ENCODE data around the gene ADORA3.

Gene ADORA3

DNA sequence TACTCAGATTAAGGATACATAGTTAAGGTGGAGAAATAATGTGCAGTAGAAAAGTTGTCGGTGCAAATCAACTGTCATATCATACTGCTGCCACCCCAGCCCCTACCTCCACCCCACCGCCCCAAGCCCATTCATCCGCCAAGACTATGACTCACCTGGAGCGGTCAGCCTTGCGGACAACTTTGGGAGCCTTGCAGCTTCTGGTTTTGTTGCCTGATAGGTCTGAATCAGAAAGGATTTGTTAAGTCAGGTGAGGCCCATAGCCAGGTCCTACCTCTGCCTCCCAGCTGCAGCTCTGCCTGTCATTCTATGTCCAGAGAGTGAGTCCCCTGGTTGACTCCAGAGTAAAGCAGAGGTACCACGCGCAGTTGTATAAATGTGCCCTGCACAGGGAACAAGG, 17.0 kb downstream of the ADORA3 start:
- Histone ChIP-seq H3K4me3 (ENCODE audit: control insufficient read depth in 1 of 7, extremely low read depth in 1 of 7, insufficient read depth in 4 of 7, low read depth in 2 of 7, low read length in 6 of 7) (no peak overlapping the region), H3K4me1 (ENCODE audit: control extremely low read depth in 1 of 4, control insufficient read depth in 4 of 4, insufficient read depth in 4 of 4, low read length in 3 of 4) (peaks cover 4 to 32% (median 11%) of the 10 kb centered on the region in 4 experiments), H3K36me3 (ENCODE audit: control insufficient read depth in 4 of 4, insufficient read depth in 4 of 4, low read length in 3 of 4) (no peaks in the 10 kb centered on the region), H3K27me3 (replicated peaks in 2 of 5; ENCODE audit: control insufficient read depth in 4 of 5, insufficient read depth in 5 of 5, low read length in 4 of 5) (no peaks in the 10 kb centered on the region), H3K27ac (ENCODE audit: insufficient read depth in 1 of 2, low read depth in 1 of 2, low read length in 2 of 2, poor library complexity in 1 of 2, severe bottlenecking in 2 of 2) (no peak overlapping the region), H3K9me3 (ENCODE audit: control extremely low read depth in 1 of 5, control insufficient read depth in 4 of 5, insufficient read depth in 2 of 5, low read depth in 1 of 5, low read length in 4 of 5) (no peaks in the 10 kb centered on the region)
- WGBS (ENCODE audit: insufficient coverage), result 100% methylated on average over 5 of the region's 7 CpGs
- CTCF ChIA-PET, result interaction anchor here (0.6 to 2.6 kb wide), 7 partner anchors 9 to 266 kb away, joined by 3 to 15 read pairs (median 6); partner anchors contain the start of genes ADORA3 and TMIGD3
- no peak for DNase-seq
- POLR2A ChIA-PET, result no interaction called here

DNA sequence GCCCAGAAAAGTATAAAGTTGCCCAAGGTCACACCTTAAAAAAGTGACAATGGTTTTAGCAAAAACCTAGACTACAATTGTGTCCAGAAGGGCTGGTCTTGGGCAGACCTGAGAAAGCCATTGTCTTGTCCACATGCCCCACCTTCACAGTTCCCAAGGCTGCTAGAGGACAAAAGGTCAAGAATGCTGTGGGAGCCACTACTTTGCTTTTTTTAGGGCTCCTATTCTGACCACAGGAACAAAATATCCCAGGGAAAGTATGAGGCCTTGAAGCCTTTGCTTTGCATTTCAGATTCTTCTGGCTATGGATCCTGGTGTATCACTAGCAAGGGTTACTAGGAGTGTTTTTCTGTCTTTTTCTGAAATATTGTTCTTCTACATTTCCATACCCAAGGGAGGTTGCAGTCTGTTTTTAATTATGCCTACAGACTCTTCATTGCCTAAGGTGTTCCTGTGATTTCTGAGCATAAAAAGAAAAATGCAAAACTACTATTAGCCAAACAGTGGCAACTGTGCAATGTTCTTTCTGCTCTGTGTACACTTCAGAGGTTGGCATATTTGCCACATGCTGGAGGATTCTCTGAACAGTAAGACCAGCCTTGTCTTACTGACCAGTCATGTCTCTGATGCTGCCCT, 18.9 kb downstream of the ADORA3 start:
- H3K4me1 ChIP-seq (ENCODE audit: control extremely low read depth in 1 of 4, control insufficient read depth in 4 of 4, insufficient read depth in 4 of 4, low read length in 3 of 4), result peaks cover 5 to 34% (median 14%) of the 10 kb centered on the region in 4 experiments
- POLR2A ChIA-PET, result no interaction called here
- CTCF ChIA-PET, result interaction anchor here (0.6 to 8.2 kb wide), 11 partner anchors 8 to 273 kb away, joined by 3 to 79 read pairs (median 4); partner anchors contain the start of genes ADORA3 and TMIGD3
- no peaks in the 10 kb centered on the region for H3K36me3 ChIP-seq (ENCODE audit: control insufficient read depth in 4 of 4, insufficient read depth in 4 of 4, low read length in 3 of 4)
- no peak overlapping the region for H3K4me3 ChIP-seq (ENCODE audit: control insufficient read depth in 1 of 7, extremely low read depth in 1 of 7, insufficient read depth in 4 of 7, low read depth in 2 of 7, low read length in 6 of 7)
- DNase-seq, result no peak
- no peaks in the 10 kb centered on the region for H3K9me3 ChIP-seq (ENCODE audit: control extremely low read depth in 1 of 5, control insufficient read depth in 4 of 5, insufficient read depth in 2 of 5, low read depth in 1 of 5, low read length in 4 of 5)
- H3K27me3 ChIP-seq (replicated peaks in 2 of 5; ENCODE audit: control insufficient read depth in 4 of 5, insufficient read depth in 5 of 5, low read length in 4 of 5), result no peaks in the 10 kb centered on the region
- H3K27ac ChIP-seq (ENCODE audit: insufficient read depth in 1 of 2, low read depth in 1 of 2, low read length in 2 of 2, poor library complexity in 1 of 2, severe bottlenecking in 2 of 2), result no peak overlapping the region

GRCh38 chr1:111483876-111484275, 19.6 kb downstream of the ADORA3 start:
- WGBS (ENCODE audit: insufficient coverage), result 33% methylated on average over 1 of the region's 2 CpGs
- no peaks in the 10 kb centered on the region for H3K36me3 ChIP-seq (ENCODE audit: control insufficient read depth in 4 of 4, insufficient read depth in 4 of 4, low read length in 3 of 4)
- H3K9me3 ChIP-seq (ENCODE audit: control extremely low read depth in 1 of 5, control insufficient read depth in 4 of 5, insufficient read depth in 2 of 5, low read depth in 1 of 5, low read length in 4 of 5), result no peaks in the 10 kb centered on the region
- CTCF ChIA-PET, result interaction anchor here (0.8 to 11.3 kb wide), 5 partner anchors 12 to 273 kb away, joined by 3 to 151 read pairs (median 15); partner anchors contain the start of genes ADORA3 and TMIGD3
- H3K27ac ChIP-seq (ENCODE audit: insufficient read depth in 1 of 2, low read depth in 1 of 2, low read length in 2 of 2, poor library complexity in 1 of 2, severe bottlenecking in 2 of 2), result no peak overlapping the region
- DNase-seq, result no peak
- no peaks in the 10 kb centered on the region for H3K27me3 ChIP-seq (replicated peaks in 2 of 5; ENCODE audit: control insufficient read depth in 4 of 5, insufficient read depth in 5 of 5, low read length in 4 of 5)
- POLR2A ChIA-PET, result no interaction called here
- peaks cover 3 to 27% (median 10%) of the 10 kb centered on the region in 4 experiments for H3K4me1 ChIP-seq (ENCODE audit: control extremely low read depth in 1 of 4, control insufficient read depth in 4 of 4, insufficient read depth in 4 of 4, low read length in 3 of 4)
- no peak overlapping the region for H3K4me3 ChIP-seq (ENCODE audit: control insufficient read depth in 1 of 7, extremely low read depth in 1 of 7, insufficient read depth in 4 of 7, low read depth in 2 of 7, low read length in 6 of 7)

DNA sequence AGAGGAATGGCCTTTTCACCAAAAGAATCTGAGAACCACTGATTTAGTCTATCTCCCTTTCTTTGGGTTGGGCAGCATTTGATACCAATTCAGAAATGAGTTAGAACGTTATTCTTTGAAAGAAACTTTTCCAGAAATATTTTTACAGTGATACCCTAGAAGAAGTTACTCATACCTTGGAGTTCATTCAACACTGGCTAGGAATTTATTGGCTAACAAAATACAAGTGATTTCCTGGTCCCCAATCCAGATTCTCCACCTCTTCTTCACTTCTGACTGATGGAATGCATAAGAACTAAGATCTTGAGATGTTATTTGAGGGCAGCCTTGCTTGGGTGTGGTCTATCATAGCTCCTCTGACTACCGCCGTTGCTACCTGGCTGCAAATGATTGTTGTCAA, 20.3 kb downstream of the ADORA3 start:
- Histone ChIP-seq H3K4me1 (ENCODE audit: control extremely low read depth in 1 of 4, control insufficient read depth in 4 of 4, insufficient read depth in 4 of 4, low read length in 3 of 4) (peaks cover 2 to 21% (median 10%) of the 10 kb centered on the region in 4 experiments), H3K27ac (ENCODE audit: insufficient read depth in 1 of 2, low read depth in 1 of 2, low read length in 2 of 2, poor library complexity in 1 of 2, severe bottlenecking in 2 of 2) (no peak overlapping the region), H3K4me3 (ENCODE audit: control insufficient read depth in 1 of 7, extremely low read depth in 1 of 7, insufficient read depth in 4 of 7, low read depth in 2 of 7, low read length in 6 of 7) (no peak overlapping the region), H3K27me3 (replicated peaks in 2 of 5; ENCODE audit: control insufficient read depth in 4 of 5, insufficient read depth in 5 of 5, low read length in 4 of 5) (no peaks in the 10 kb centered on the region), H3K36me3 (ENCODE audit: control insufficient read depth in 4 of 4, insufficient read depth in 4 of 4, low read length in 3 of 4) (peaks cover 0 to 3% (median 1%) of the 10 kb centered on the region in 4 experiments), H3K9me3 (ENCODE audit: control extremely low read depth in 1 of 5, control insufficient read depth in 4 of 5, insufficient read depth in 2 of 5, low read depth in 1 of 5, low read length in 4 of 5) (no peaks in the 10 kb centered on the region)
- CTCF ChIA-PET, result interaction anchor here (0.8 to 11.3 kb wide), 12 partner anchors 7 to 284 kb away, joined by 3 to 151 read pairs (median 8); partner anchors contain the start of genes ADORA3 and TMIGD3
- no peak for DNase-seq
- no CpG with 5 or more reads among the region's 3 CpGs for WGBS (ENCODE audit: insufficient coverage)
- POLR2A ChIA-PET, result no interaction called here

GRCh38 chr1:111481387-111482221, 21.8 kb downstream of the ADORA3 start:
- H3K36me3 ChIP-seq (ENCODE audit: control insufficient read depth in 4 of 4, insufficient read depth in 4 of 4, low read length in 3 of 4), result peaks cover 0 to 7% (median 4%) of the 10 kb centered on the region in 4 experiments
- peaks cover 17 to 36% (median 26%) of the 10 kb centered on the region in 4 experiments for H3K4me1 ChIP-seq (ENCODE audit: control extremely low read depth in 1 of 4, control insufficient read depth in 4 of 4, insufficient read depth in 4 of 4, low read length in 3 of 4)
- no peaks in the 10 kb centered on the region for H3K9me3 ChIP-seq (ENCODE audit: control extremely low read depth in 1 of 5, control insufficient read depth in 4 of 5, insufficient read depth in 2 of 5, low read depth in 1 of 5, low read length in 4 of 5)
- peak; percentile 78 to 79 (median 79) for DNase-seq
- H3K4me3 ChIP-seq (ENCODE audit: control insufficient read depth in 1 of 7, extremely low read depth in 1 of 7, insufficient read depth in 4 of 7, low read depth in 2 of 7, low read length in 6 of 7), result no peak overlapping the region
- H3K27me3 ChIP-seq (replicated peaks in 2 of 5; ENCODE audit: control insufficient read depth in 4 of 5, insufficient read depth in 5 of 5, low read length in 4 of 5), result no peaks in the 10 kb centered on the region
- CTCF ChIA-PET, result interaction anchor here (0.6 to 11.3 kb wide), 37 partner anchors 9 to 288 kb away, joined by 3 to 151 read pairs (median 4); partner anchors contain the start of genes ADORA3, DDX20, INKA2 and TMIGD3
- H3K27ac ChIP-seq (ENCODE audit: insufficient read depth in 1 of 2, low read depth in 1 of 2, low read length in 2 of 2, poor library complexity in 1 of 2, severe bottlenecking in 2 of 2), result no peak overlapping the region
- POLR2A ChIA-PET, result interaction anchor here (0.8 to 1.3 kb wide), 2 partner anchors 16 to 26 kb away, joined by 4 to 7 read pairs; no protein-coding TSS in a partner anchor
- WGBS (ENCODE audit: insufficient coverage), result 20% methylated on average over 4 of the region's 8 CpGs

GRCh38 chr1:111480674-111481073, 22.8 kb downstream of the ADORA3 start:
- H3K4me1 ChIP-seq (ENCODE audit: control extremely low read depth in 1 of 4, control insufficient read depth in 4 of 4, insufficient read depth in 4 of 4, low read length in 3 of 4), result peaks cover 25 to 45% (median 35%) of the 10 kb centered on the region in 4 experiments
- ChIA-PET POLR2A (no interaction called here), CTCF (interaction anchor here (0.7 to 11.3 kb wide), 20 partner anchors 9 to 289 kb away, joined by 3 to 151 read pairs (median 4); partner anchors contain the start of genes ADORA3, DDX20 and TMIGD3)
- no peak overlapping the region for H3K4me3 ChIP-seq (ENCODE audit: control insufficient read depth in 1 of 7, extremely low read depth in 1 of 7, insufficient read depth in 4 of 7, low read depth in 2 of 7, low read length in 6 of 7)
- H3K27me3 ChIP-seq (replicated peaks in 2 of 5; ENCODE audit: control insufficient read depth in 4 of 5, insufficient read depth in 5 of 5, low read length in 4 of 5), result no peaks in the 10 kb centered on the region
- peak in 1 of 3 donors; percentile 23 for DNase-seq
- WGBS (ENCODE audit: insufficient coverage), result no CpG with 5 or more reads among the region's 1 CpG
- H3K9me3 ChIP-seq (ENCODE audit: control extremely low read depth in 1 of 5, control insufficient read depth in 4 of 5, insufficient read depth in 2 of 5, low read depth in 1 of 5, low read length in 4 of 5), result no peaks in the 10 kb centered on the region
- peaks cover 0 to 7% (median 4%) of the 10 kb centered on the region in 4 experiments for H3K36me3 ChIP-seq (ENCODE audit: control insufficient read depth in 4 of 4, insufficient read depth in 4 of 4, low read length in 3 of 4)
- H3K27ac ChIP-seq (ENCODE audit: insufficient read depth in 1 of 2, low read depth in 1 of 2, low read length in 2 of 2, poor library complexity in 1 of 2, severe bottlenecking in 2 of 2), result no peak overlapping the region
